ENCODE results near the gene CSF2RB.

Gene CSF2RB

DNA sequence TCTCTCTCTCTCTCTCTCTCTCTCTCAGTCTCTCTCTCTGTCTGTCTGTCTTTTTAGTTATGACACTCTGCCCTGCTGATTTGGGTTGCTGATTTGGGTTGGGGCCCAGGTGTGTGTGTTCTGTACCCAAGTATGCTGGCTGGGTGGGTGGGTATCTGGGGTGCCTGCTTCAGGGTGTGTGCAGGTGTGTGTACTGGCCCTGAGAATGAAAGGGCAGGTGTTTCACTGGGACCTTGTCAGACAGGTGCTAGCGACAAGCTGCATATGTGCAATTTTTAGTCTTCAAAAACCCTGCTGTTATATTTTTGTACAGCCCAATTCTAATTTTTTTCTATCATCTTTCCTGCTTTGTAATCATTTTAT is 943 bp downstream of the CSF2RB start:
- no peaks in the 10 kb centered on the region for H3K36me3 ChIP-seq (ENCODE audit: low read depth)
- no peak overlapping the region for H3K27ac ChIP-seq (ENCODE audit: poor library complexity, severe bottlenecking)
- no peaks in the 10 kb centered on the region for H3K4me1 ChIP-seq (ENCODE audit: insufficient read depth, poor library complexity, severe bottlenecking)
- no peaks in the 10 kb centered on the region for H3K27me3 ChIP-seq (ENCODE audit: insufficient read depth, poor library complexity, severe bottlenecking)
- ATAC-seq (ENCODE audit: low read depth), result no peak
- DNase-seq (ENCODE audit: low spot score), result no peak
- no peak overlapping the region for H3K4me3 ChIP-seq (ENCODE audit: severe bottlenecking)
- H3K9me3 ChIP-seq (ENCODE audit: severe bottlenecking), result no peaks in the 10 kb centered on the region
- no peak for TF ChIP-seq CTCF (IDR thresholded peaks at IDR 0.05; ENCODE audit: poor library complexity, severe bottlenecking)

GRCh38 chr22:36916034-36916433 is 2.6 kb downstream of the CSF2RB start:
- Histone ChIP-seq H3K27me3 (ENCODE audit: insufficient read depth, poor library complexity, severe bottlenecking) (no peaks in the 10 kb centered on the region), H3K9me3 (ENCODE audit: severe bottlenecking) (no peaks in the 10 kb centered on the region), H3K27ac (ENCODE audit: poor library complexity, severe bottlenecking) (no peak overlapping the region), H3K4me1 (ENCODE audit: insufficient read depth, poor library complexity, severe bottlenecking) (no peaks in the 10 kb centered on the region), H3K36me3 (ENCODE audit: low read depth) (no peaks in the 10 kb centered on the region), H3K4me3 (ENCODE audit: severe bottlenecking) (no peak overlapping the region)
- ATAC-seq (ENCODE audit: low read depth) (no peak), DNase-seq (ENCODE audit: low spot score) (no peak)
- no peak for TF ChIP-seq CTCF (IDR thresholded peaks at IDR 0.05; ENCODE audit: poor library complexity, severe bottlenecking)

- H3K9me3 ChIP-seq (ENCODE audit: severe bottlenecking), result no peaks in the 10 kb centered on the region
- no peaks in the 10 kb centered on the region for H3K4me1 ChIP-seq (ENCODE audit: insufficient read depth, poor library complexity, severe bottlenecking)
Observed at GRCh38 chr22:36918586-36919284, 5.3 kb downstream of the CSF2RB start.

DNA sequence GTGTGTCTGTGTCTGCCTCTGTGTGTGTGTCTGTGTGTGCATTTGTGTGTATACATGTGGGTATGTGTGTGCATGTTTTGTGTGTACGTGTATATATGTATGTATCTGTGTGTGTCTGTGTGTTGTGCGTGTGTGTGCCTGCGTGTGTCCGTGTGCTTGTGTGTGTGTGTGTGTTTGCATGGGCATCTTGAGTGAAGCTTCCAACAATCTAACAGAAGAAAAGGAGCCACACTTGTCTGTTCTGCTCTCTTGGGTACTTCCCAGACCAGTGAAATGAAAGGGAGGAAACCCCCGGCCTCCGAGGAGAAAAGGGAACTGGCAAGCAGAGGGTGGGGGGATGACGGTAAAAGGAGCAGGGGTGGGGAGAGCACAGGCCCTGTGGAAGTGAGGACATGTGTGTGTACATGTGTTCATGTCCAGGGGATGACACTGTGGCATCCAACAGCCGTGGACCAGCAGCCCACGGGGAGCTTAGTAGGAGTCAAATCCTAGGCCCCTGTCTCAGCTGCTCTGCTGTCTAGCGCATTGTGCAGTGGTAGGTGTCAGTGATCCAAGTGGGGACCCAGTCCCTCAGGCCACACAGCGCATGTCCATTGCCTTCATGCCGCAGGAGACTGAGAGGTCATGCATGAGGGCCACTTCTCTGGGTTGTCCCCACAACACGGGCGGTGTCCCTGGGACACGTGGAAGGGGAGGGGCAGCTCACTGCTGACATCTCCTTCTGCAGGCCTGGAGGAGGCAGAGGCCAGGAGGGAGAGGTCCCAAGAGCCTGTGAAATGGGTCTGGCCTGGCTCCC is 8.1 kb downstream of the CSF2RB start:
- no peaks in the 10 kb centered on the region for H3K36me3 ChIP-seq (ENCODE audit: low read depth)
- TF ChIP-seq CTCF (IDR thresholded peaks at IDR 0.05; ENCODE audit: poor library complexity, severe bottlenecking), result no peak
- DNase-seq (ENCODE audit: low spot score), result no peak
- ATAC-seq (ENCODE audit: low read depth), result no peak
- no peak overlapping the region for H3K4me3 ChIP-seq (ENCODE audit: severe bottlenecking)
- H3K4me1 ChIP-seq (ENCODE audit: insufficient read depth, poor library complexity, severe bottlenecking), result no peaks in the 10 kb centered on the region
- no peak overlapping the region for H3K27ac ChIP-seq (ENCODE audit: poor library complexity, severe bottlenecking)
- H3K27me3 ChIP-seq (ENCODE audit: insufficient read depth, poor library complexity, severe bottlenecking), result no peaks in the 10 kb centered on the region
- H3K9me3 ChIP-seq (ENCODE audit: severe bottlenecking), result no peaks in the 10 kb centered on the region

More at GRCh38 chr22:36918586-36919284, 5.3 kb downstream of the CSF2RB start:
- no peak for ATAC-seq (ENCODE audit: low read depth)
- no peaks in the 10 kb centered on the region for H3K36me3 ChIP-seq (ENCODE audit: low read depth)
- no peak for TF ChIP-seq CTCF (IDR thresholded peaks at IDR 0.05; ENCODE audit: poor library complexity, severe bottlenecking)
- H3K27me3 ChIP-seq (ENCODE audit: insufficient read depth, poor library complexity, severe bottlenecking), result no peaks in the 10 kb centered on the region
- H3K27ac ChIP-seq (ENCODE audit: poor library complexity, severe bottlenecking), result no peak overlapping the region
- no peak for DNase-seq (ENCODE audit: low spot score)
- H3K4me3 ChIP-seq (ENCODE audit: severe bottlenecking), result no peak overlapping the region
